Middle frontal gyrus (tissue), 1 donor: ENCODE data around the gene FAM83D.

Source experiments
- DNase-seq: peaks from one replicate; pipeline ENCODE4 v3.0.0-alpha.2; 2015; ENCODE audit warnings: low spot score; ENCODE audit errors: extremely low spot score

FAM83D gene

DNA sequence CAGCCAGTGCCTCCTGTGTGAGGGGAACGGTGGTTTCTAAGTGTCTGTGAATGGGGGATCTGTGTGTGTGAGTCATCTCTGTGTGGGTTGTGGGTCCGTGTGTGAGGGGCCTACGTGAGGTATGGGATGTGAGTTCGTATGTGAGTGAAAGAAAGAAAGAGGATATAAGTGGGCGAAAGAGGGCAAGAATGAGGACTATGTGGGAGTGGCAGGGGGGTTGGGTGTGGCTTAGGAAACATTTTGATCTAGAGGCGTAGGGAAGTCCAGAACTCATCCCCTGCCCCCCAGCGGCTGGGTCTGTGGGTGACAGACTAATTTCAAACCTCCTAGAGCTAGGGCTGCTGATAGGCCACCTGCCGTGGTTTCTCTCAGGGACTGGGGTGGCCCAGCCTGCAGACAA lies 71.4 kb downstream of the FAM83D start:
- no peak for DNase-seq

DNA sequence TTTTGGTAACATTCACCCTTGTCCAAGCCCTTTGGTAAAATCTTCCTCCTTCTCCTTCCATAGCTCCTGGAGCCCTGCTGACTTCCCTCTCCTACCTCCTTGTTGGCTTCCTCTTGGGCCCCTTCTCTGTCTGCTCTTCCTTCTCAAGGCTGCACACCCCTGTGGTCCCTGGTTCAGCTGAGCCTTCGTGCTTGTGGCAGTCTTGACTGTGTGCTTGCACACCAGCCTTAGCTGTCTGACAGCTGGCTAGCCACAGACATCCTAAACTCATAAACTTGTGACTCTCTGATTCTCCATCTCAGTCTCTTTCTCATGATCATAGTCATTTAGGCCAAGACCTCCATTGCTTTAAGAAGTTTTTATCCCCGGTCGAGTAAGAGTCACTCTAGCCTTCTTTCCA lies 73.0 kb downstream of the FAM83D start:
- DNase-seq = no peak

DNA sequence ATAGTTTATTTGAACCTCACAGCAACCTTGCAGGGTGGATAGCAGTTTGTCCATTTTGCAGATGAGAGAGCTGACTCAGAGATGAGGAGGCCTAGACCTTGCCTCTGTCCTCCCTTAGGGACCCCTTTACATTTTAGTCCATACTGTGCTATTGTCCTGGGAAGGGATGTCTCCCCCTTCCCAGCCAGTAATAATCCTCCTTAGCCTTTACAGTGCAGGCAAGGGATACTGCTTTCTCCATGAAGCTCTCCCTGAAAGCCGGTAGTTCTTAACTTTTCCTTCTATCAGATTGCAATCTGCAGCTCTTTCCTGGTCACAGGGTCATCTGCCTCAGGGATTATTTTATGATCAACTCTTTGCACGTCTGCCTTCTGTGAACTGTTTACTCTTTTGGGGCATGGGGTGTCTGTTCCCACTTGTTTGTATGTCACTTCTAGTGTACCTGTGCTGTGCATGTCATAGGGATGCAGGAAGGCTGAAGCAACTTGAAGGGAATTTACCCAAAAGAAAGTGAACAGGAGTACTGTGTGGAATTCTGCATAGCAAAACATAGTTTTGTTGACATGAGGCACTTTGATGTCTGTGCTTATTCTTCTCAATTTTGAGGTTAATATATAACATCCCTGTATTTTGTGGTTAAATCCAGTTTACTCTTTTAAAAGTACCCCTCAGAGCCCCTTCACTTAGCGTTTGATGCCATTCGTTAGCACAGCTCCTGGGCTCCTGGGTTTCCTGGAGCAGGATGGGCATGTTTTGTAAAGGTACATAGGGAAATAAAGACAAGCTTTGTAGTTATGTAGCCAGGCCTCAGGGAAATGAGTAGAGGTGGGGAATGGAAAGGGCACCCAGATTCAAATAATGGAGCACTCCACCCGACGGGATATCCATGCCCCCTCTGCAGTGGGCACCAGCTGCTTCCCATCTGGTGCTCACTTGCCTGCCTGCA lies 74.0 kb downstream of the FAM83D start:
- DNase-seq = no peak
